ENCODE data around the gene MYLK2. TPM values are rescaled to one million over a fixed set of nuclear protein-coding genes. Genes with fewer than 3 reads are reported as not detected.

MYLK2 gene
- total and polyA plus RNA-seq, 2 experiments from 2014 or later: 0.15 TPM; not detected in 1

DNA sequence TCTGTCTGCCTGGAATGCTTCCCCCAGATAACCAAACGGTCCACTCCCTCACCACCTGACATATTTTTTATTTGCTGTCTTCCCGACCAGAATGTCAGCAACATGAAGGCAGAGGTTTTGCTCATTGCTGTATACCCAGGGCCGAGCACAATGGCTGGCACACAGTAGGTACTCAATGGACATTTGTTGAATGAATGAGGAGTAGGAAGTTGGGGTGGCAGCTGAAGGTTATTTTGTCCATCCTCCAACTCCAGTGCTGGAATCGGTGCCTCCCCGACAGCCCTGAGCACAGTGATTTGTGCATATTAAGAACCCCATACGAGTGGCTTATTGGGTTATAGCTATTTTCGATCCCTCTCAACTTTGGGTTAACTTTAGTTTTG lies 40.8 kb downstream of the MYLK2 start:
- Histone ChIP-seq H3K4me3 (no peak overlapping the region), H3K27ac (no peak overlapping the region)

DNA sequence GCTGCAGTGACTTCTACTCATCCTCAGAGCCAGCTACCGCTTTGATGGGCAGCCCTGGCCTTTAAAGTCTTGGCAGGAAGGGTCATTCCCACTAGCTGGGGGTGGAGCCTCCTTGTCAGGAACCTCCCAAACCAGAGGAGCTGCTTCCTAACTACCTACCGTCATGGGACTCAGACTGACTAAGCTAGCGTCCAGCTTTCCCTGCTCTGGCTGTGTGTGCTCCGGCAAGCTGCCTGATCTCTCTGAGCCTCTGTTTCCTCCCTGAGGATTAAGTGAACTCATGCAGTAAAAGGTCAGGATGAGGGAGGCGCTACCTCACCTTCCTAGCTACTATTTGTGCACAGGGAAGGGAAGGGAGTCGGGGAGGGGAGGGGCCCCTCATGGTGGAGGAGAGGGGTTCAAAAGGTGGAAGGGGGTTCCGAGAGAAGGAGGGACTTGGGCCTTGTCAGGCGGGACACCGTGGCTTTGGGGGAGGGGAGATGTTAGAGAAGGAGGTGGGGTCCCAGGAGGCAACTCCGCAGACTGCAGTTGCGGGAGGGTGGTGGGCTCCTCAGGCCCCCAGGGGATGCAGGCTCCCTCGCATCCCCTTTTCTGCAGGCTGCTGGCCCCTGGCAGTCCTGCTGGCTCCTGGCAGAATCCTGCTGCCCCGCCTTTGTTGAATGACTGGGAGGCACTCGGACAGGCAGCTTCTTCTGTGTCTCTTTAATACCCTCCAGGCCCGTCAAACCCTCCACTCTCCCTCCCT lies 41.4 kb downstream of the MYLK2 start:
- Histone ChIP-seq H3K27me3 (peaks cover 2% of the 10 kb centered on the region), H3K4me3 (peak overlapping the region; percentile 68), H3K9me3 (ENCODE audit: low read depth) (no peaks in the 10 kb centered on the region), H3K27ac (no peak overlapping the region), H3K36me3 (no peaks in the 10 kb centered on the region), H3K4me1 (ENCODE audit: low read depth) (peaks cover 5% of the 10 kb centered on the region)
- peak in 1 of 2 donors; percentile 55 for DNase-seq (ENCODE audit: low read depth in 1 of 2, low spot score in 1 of 2)
- TF ChIP-seq, protein P1, sequence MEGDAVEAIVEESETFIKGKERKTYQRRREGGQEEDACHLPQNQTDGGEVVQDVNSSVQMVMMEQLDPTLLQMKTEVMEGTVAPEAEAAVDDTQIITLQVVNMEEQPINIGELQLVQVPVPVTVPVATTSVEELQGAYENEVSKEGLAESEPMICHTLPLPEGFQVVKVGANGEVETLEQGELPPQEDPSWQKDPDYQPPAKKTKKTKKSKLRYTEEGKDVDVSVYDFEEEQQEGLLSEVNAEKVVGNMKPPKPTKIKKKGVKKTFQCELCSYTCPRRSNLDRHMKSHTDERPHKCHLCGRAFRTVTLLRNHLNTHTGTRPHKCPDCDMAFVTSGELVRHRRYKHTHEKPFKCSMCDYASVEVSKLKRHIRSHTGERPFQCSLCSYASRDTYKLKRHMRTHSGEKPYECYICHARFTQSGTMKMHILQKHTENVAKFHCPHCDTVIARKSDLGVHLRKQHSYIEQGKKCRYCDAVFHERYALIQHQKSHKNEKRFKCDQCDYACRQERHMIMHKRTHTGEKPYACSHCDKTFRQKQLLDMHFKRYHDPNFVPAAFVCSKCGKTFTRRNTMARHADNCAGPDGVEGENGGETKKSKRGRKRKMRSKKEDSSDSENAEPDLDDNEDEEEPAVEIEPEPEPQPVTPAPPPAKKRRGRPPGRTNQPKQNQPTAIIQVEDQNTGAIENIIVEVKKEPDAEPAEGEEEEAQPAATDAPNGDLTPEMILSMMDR (IDR thresholded peaks at IDR 0.05; ENCODE audit: low read depth, low read length): no peak

More for the DNA sequence above, 40.8 kb downstream of the MYLK2 start:
- no peak for DNase-seq (ENCODE audit: low read depth in 1 of 2, low spot score in 1 of 2)
- TF ChIP-seq, protein P1 (IDR thresholded peaks at IDR 0.05; ENCODE audit: low read depth, low read length): no peak
- Histone ChIP-seq H3K36me3 (no peaks in the 10 kb centered on the region), H3K4me1 (ENCODE audit: low read depth) (peaks cover 5% of the 10 kb centered on the region), H3K9me3 (ENCODE audit: low read depth) (no peaks in the 10 kb centered on the region), H3K27me3 (peaks cover 8% of the 10 kb centered on the region)

DNA sequence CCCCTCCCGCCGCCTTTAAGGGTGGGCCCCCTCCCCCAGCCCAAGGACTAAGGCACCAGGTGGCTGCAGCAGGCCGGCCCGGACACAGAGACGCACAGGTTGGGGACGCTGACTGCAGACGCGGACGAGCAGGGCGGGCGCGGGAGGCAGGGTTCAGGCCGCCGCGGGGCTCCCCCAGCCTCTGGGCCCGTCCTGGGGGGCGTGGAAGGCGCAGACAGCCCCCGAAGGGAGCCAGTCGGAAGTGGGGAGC lies 41.9 kb downstream of the MYLK2 start:
- Histone ChIP-seq H3K4me1 (ENCODE audit: low read depth) (peaks cover 5% of the 10 kb centered on the region), H3K9me3 (ENCODE audit: low read depth) (no peaks in the 10 kb centered on the region), H3K27ac (no peak overlapping the region), H3K27me3 (peaks cover 2% of the 10 kb centered on the region), H3K4me3 (peak overlapping the region; percentile 68), H3K36me3 (no peaks in the 10 kb centered on the region)
- DNase-seq (ENCODE audit: low read depth in 1 of 2, low spot score in 1 of 2): peak in 1 of 2 donors; percentile 51
- TF ChIP-seq, protein P1 (IDR thresholded peaks at IDR 0.05; ENCODE audit: low read depth, low read length): no peak

DNA sequence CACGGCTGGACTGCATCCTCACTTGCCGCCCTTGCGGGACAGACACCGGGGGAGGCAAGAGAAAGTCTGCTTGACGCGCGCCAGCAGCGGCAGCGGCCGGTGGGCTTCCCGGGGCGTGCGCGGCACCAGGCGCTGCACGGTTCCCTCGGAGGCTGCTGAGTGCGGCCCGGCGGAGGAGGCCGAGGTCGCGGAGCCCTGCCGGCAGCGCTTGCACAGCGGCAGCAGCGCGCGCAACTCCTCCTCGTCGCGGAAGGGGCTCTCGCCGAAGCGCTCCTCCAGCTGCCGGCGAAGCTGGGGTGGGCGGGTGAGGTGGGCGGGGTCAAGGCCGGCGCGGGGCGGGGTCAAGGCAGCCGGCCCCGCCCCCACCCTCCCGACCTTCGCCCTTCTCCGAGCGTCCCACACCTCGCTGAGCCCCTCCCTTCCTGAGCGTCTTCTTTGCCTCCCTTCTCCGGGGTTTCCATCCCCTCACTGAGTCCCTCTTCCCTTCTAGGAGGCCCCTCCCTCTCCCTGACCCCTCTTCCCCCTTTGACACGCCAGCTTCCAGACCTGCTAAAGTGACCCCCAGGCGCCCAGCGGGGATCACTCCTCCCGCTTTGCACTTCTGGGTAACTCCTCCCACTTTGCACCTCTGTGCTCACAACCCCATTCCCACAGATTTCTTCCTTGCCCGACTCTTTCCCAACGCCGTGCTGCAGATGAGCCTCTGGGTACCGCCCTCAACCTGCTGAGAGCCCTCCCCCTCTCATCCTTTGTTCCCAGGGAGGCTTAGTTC lies 42.4 kb downstream of the MYLK2 start:
- TF ChIP-seq, protein P1 (IDR thresholded peaks at IDR 0.05; ENCODE audit: low read depth, low read length): no peak
- peak; percentile 71 to 89 for DNase-seq (ENCODE audit: low read depth in 1 of 2, low spot score in 1 of 2)
- Histone ChIP-seq H3K27me3 (peaks cover 2% of the 10 kb centered on the region), H3K4me3 (peak overlapping the region; percentile 68), H3K4me1 (ENCODE audit: low read depth) (peaks cover 5% of the 10 kb centered on the region), H3K36me3 (no peaks in the 10 kb centered on the region), H3K9me3 (ENCODE audit: low read depth) (no peaks in the 10 kb centered on the region), H3K27ac (no peak overlapping the region)

DNA sequence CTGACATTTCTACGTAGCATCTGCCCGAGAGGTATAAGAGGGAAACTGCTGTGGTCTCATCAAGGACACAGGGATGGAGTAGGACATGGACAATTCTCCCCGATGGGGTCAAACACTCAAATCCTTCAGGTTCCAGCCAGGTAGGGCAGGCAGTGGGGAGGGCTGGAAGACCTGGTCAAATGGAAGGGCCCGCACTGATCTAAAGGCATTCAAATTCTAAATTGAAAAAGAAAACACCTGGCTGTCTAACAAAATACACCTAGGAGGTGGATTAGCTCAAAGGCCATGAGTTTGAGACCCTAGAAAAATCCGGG lies 43.0 kb downstream of the MYLK2 start:
- H3K36me3 ChIP-seq: no peaks in the 10 kb centered on the region
- DNase-seq (ENCODE audit: low read depth in 1 of 2, low spot score in 1 of 2): no peak
- TF ChIP-seq, protein P1 (IDR thresholded peaks at IDR 0.05; ENCODE audit: low read depth, low read length): no peak
- H3K4me3 ChIP-seq: no peak overlapping the region
- no peaks in the 10 kb centered on the region for H3K9me3 ChIP-seq (ENCODE audit: low read depth)
- peaks cover 5% of the 10 kb centered on the region for H3K4me1 ChIP-seq (ENCODE audit: low read depth)
- H3K27ac ChIP-seq: no peak overlapping the region
- peaks cover 2% of the 10 kb centered on the region for H3K27me3 ChIP-seq

Measured in cardiac muscle cell (in vitro differentiated cells and primary cell).